ENCODE measurements around the gene MFSD6.

The MFSD6 gene

GRCh38 chr2:190443055-190443454 lies 34.9 kb downstream of the MFSD6 start:
- TF ChIP-seq GATA3 (IDR thresholded peaks at IDR 0.05; ENCODE audit: low read depth, low read length), result no peak
- no peak for TF ChIP-seq GATA2 (IDR thresholded peaks at IDR 0.05; ENCODE audit: low read depth, low read length)

GRCh38 chr2:190443778-190444481 lies 35.8 kb downstream of the MFSD6 start:
- TF ChIP-seq GATA3 (IDR thresholded peaks at IDR 0.05; ENCODE audit: low read depth, low read length), result no peak
- TF ChIP-seq GATA2 (IDR thresholded peaks at IDR 0.05; ENCODE audit: low read depth, low read length), result no peak

- peak; percentile 17; the same call in 1 of the 2 replicates for TF ChIP-seq GATA2 (IDR thresholded peaks at IDR 0.05; ENCODE audit: low read depth, low read length)
- no peak for TF ChIP-seq GATA3 (IDR thresholded peaks at IDR 0.05; ENCODE audit: low read depth, low read length)
Observed at GRCh38 chr2:190444976-190445375, 36.8 kb downstream of the MFSD6 start.

DNA sequence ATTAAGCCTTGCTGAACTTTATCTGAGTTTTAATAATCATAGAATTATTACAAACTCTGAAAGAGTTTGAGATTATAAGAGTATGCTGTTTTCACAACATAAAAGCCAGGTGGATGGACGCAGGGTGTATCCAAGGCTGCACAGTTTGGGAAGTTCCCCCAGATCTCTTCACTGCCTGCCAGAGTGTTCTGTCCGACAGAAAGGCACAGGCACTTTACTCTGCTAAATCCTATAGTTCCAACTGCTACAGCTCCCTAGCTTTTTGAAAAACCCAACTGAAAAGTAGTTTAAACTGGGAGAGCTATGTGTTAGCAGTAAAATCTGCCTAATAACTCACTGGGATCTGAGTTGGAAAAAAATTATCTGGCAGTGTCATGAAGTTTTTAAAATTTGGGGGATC lies 38.0 kb downstream of the MFSD6 start:
- TF ChIP-seq GATA2 (IDR thresholded peaks at IDR 0.05; ENCODE audit: low read depth, low read length) (no peak), GATA3 (IDR thresholded peaks at IDR 0.05; ENCODE audit: low read depth, low read length) (no peak)

DNA sequence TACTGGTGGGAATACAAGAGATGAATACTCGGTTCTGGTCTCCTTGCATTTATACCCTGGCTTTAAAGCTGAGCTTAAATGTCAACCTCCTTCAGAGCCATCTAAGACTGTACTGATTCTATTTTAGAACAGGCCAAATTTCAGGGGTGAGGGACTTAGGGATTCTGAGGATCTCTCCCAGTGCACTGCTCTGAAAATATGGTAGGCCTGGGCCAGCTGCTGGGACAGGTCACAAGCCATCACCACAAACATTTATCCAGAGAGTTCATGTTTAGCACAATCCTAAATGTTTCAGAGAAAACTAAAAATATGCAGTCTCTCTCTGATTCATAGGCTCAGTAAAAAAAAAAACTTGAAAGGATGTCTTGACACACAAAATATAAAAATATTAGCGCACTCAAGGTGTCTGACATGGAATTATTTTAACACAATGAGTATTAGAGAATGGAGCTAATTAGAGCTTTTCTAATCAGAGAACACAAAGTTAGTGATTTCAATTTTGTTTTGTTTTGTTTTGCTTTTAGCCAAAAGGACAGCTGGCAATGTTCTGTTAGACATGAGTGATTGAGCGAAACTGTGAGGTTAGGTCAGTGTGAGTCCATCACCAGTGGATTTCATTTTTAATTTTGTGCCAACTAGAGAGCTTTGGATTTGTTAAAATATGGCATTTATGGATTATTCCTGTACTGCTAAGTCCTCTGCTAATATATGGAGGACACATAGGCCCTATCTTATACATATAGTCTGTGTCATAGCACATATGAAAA lies 38.8 kb downstream of the MFSD6 start:
- TF ChIP-seq GATA2 (IDR thresholded peaks at IDR 0.05; ENCODE audit: low read depth, low read length), result no peak
- TF ChIP-seq GATA3 (IDR thresholded peaks at IDR 0.05; ENCODE audit: low read depth, low read length), result no peak

DNA sequence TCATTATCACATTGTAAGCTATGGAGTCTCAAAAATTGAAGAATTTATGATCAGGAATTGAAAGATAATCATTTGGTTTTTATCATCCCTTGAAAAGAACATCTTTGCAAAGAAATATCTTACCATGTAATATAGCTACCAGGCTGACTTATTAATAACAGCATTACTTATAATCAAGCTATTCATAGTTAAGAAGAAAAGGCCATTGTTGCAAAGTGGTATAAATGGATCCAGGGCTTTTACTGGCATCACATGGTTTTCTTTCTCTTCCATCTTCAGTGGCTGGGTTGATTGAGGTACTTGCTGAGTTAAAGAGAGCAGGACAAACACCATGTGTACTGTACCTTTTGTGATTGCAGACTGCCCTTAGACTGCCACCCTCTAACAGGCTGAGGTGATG lies 39.6 kb downstream of the MFSD6 start:
- no peak for TF ChIP-seq GATA3 (IDR thresholded peaks at IDR 0.05; ENCODE audit: low read depth, low read length)
- no peak for TF ChIP-seq GATA2 (IDR thresholded peaks at IDR 0.05; ENCODE audit: low read depth, low read length)

DNA sequence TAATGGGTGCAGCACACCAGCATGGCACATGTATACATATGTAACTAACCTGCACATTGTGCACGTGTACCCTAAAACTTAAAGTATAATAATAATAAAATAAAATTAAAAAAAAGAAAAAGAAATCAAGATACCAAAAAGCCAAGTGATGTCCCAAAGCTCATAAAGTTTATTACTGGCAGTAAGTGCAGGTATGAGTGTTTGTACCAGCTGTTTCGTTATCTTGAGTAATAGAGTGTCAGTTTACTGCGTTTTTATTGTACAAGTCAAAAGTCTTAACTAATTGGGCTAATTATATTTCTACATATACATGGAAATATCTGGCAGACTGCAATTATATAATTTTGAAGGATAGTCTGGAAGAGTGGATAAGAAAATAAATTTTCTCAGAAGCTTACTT lies 41.8 kb downstream of the MFSD6 start:
- TF ChIP-seq GATA3 (IDR thresholded peaks at IDR 0.05; ENCODE audit: low read depth, low read length) (no peak), GATA2 (IDR thresholded peaks at IDR 0.05; ENCODE audit: low read depth, low read length) (no peak)

- no peak for TF ChIP-seq GATA2 (IDR thresholded peaks at IDR 0.05; ENCODE audit: low read depth, low read length)
- no peak for TF ChIP-seq GATA3 (IDR thresholded peaks at IDR 0.05; ENCODE audit: low read depth, low read length)
Observed at GRCh38 chr2:190450363-190450762, 42.2 kb downstream of the MFSD6 start.

- TF ChIP-seq GATA2 (IDR thresholded peaks at IDR 0.05; ENCODE audit: low read depth, low read length) (no peak), GATA3 (IDR thresholded peaks at IDR 0.05; ENCODE audit: low read depth, low read length) (no peak)
Observed at GRCh38 chr2:190451561-190452176, 43.5 kb downstream of the MFSD6 start.

GRCh38 chr2:190452433-190452832 lies 44.3 kb downstream of the MFSD6 start:
- TF ChIP-seq GATA2 (IDR thresholded peaks at IDR 0.05; ENCODE audit: low read depth, low read length) (no peak), GATA3 (IDR thresholded peaks at IDR 0.05; ENCODE audit: low read depth, low read length) (no peak)

- no peak for TF ChIP-seq GATA3 (IDR thresholded peaks at IDR 0.05; ENCODE audit: low read depth, low read length)
- no peak for TF ChIP-seq GATA2 (IDR thresholded peaks at IDR 0.05; ENCODE audit: low read depth, low read length)
Observed at GRCh38 chr2:190454795-190455194, 46.6 kb downstream of the MFSD6 start.

GRCh38 chr2:190455358-190456095 lies 47.4 kb downstream of the MFSD6 start:
- TF ChIP-seq GATA2 (IDR thresholded peaks at IDR 0.05; ENCODE audit: low read depth, low read length), result no peak
- TF ChIP-seq GATA3 (IDR thresholded peaks at IDR 0.05; ENCODE audit: low read depth, low read length), result no peak

DNA sequence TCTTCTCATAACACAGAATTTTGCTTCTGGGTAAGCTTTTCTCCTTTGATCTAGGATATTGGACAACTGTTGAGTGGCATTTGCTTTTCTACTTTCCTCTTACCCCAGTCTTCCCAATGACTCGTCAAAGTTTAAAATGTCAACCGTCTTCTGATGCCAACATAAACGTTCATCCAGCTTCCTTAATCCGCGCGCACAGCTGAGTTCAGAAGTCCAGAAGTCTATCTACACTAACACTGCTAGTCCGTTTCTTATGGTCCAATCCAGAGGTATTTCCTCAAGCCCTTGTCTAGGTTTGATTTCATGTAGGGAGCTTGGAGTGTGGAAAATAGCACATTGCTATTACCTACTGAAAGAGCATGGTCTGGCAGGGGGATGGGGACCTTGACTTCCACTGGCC lies 48.7 kb downstream of the MFSD6 start:
- no peak for TF ChIP-seq GATA3 (IDR thresholded peaks at IDR 0.05; ENCODE audit: low read depth, low read length)
- no peak for TF ChIP-seq GATA2 (IDR thresholded peaks at IDR 0.05; ENCODE audit: low read depth, low read length)

GRCh38 chr2:190457256-190457655 lies 49.1 kb downstream of the MFSD6 start:
- TF ChIP-seq GATA2 (IDR thresholded peaks at IDR 0.05; ENCODE audit: low read depth, low read length) (no peak), GATA3 (IDR thresholded peaks at IDR 0.05; ENCODE audit: low read depth, low read length) (no peak)
